Calu3 (cell line): ENCODE data around the gene CYLD. TPM values are rescaled to one million over a fixed set of nuclear protein-coding genes. Genes with fewer than 3 reads are reported as not detected.
A peak's percentile ranks its signal among the peaks of the same experiment; 100 is the strongest.

ENCODE experiments used
- BruUV-seq: library from RNA; stranded (reverse); fragments of 400-500 nt; replicated peaks from 2 replicates; lab custom pipeline; 2021; lab: Mats Ljungman, UMichigan
- CTCF ChIA-PET: fragments of 300-600 bp; sonication (Branson Sonifier 250); formaldehyde crosslinking; loops from one replicate; lab custom pipeline; 2022; ENCODE audit warnings: antibody characterized with exemption; lab: Charles Lee
- DNase-seq: peaks from one replicate; pipeline ENCODE4 v3.0.0; 2022
- H3K27ac Mint-ChIP-seq: one replicate; pipeline ENCODE4 v1.8.0; 2022; ENCODE audit warnings: mixed read lengths; ENCODE audit not compliant: unreplicated experiment
- H3K27me3 Mint-ChIP-seq: one replicate; pipeline ENCODE4 v1.8.0; 2022; ENCODE audit warnings: mixed read lengths; ENCODE audit not compliant: unreplicated experiment
- H3K36me3 Mint-ChIP-seq: one replicate; pipeline ENCODE4 v1.8.0; 2022; ENCODE audit warnings: mild to moderate bottlenecking, moderate library complexity, mixed read lengths; ENCODE audit not compliant: insufficient read depth, unreplicated experiment
- H3K4me1 Mint-ChIP-seq: one replicate; pipeline ENCODE4 v1.8.0; 2022; ENCODE audit warnings: mild to moderate bottlenecking, low read depth, mixed read lengths; ENCODE audit not compliant: unreplicated experiment
- H3K4me3 Mint-ChIP-seq: one replicate; pipeline ENCODE4 v1.8.0; 2022; ENCODE audit warnings: mild to moderate bottlenecking, low read depth, moderate library complexity, mixed read lengths; ENCODE audit not compliant: unreplicated experiment
- H3K9me3 Mint-ChIP-seq: one replicate; pipeline ENCODE4 v1.8.0; 2022; ENCODE audit warnings: low read depth, mixed read lengths; ENCODE audit not compliant: unreplicated experiment
- CTCF ChIP-seq: fragments of 200-600 bp; IDR thresholded peaks from one replicate; pipeline ENCODE4 v1.8.0; 2022; ENCODE audit warnings: antibody characterized with exemption; ENCODE audit not compliant: unreplicated experiment
- intact Hi-C: fragments of 100-400 bp; cut with micrococcal nuclease; formaldehyde crosslinking; loops from one replicate; pipeline ENCODE4 v1.10.0; 2022; ENCODE audit not compliant: unreplicated experiment
- total RNA-seq: library from RNA; stranded (reverse); gene quantifications from 2 replicates; pipeline ENCODE4 v1.2.3, GENCODE V29; 2022

Gene CYLD
- total RNA-seq, 1 experiment from 2014 or later, result 31.8 TPM

GRCh38 chr16:50695017-50696000 is 46.6 kb upstream of the CYLD start:
- CTCF ChIA-PET, result interaction anchor here (0.9 to 1.2 kb wide), 2 partner anchors 24 to 51 kb away, joined by 3 to 4 read pairs; no protein-coding TSS in a partner anchor
- H3K36me3 Mint-ChIP-seq, result no peaks in the 10 kb centered on the region
- BruUV-seq, result no TSS peak
- H3K9me3 Mint-ChIP-seq, result no peaks in the 10 kb centered on the region
- H3K4me3 Mint-ChIP-seq, result no peak overlapping the region
- peaks cover 33% of the 10 kb centered on the region for H3K27me3 Mint-ChIP-seq
- DNase-seq, result no peak
- H3K4me1 Mint-ChIP-seq, result peaks cover 35% of the 10 kb centered on the region
- no peak for TF ChIP-seq CTCF
- intact Hi-C loops, result no loop called here
- H3K27ac Mint-ChIP-seq, result peak overlapping the region; percentile 39

- Mint-ChIP-seq H3K4me1 (peaks cover 37% of the 10 kb centered on the region), H3K27me3 (peaks cover 25% of the 10 kb centered on the region), H3K36me3 (no peaks in the 10 kb centered on the region), H3K9me3 (no peaks in the 10 kb centered on the region), H3K4me3 (no peak overlapping the region), H3K27ac (peak overlapping the region; percentile 39)
- no TSS peak for BruUV-seq
- DNase-seq, result peak; percentile 58
- intact Hi-C loops, result no loop called here
- TF ChIP-seq CTCF, result no peak
- CTCF ChIA-PET, result interaction anchor here (1.1 kb wide), 1 partner anchor 26 kb away, joined by 4 read pairs; no protein-coding TSS in a partner anchor
Observed at GRCh38 chr16:50696126-50696525, 45.8 kb upstream of the CYLD start.

- BruUV-seq, result no TSS peak
- peak; percentile 81 for DNase-seq
- TF ChIP-seq CTCF, result no peak
- H3K27me3 Mint-ChIP-seq, result peaks cover 18% of the 10 kb centered on the region
- H3K27ac Mint-ChIP-seq, result peak overlapping the region; percentile 39
- peaks cover 37% of the 10 kb centered on the region for H3K4me1 Mint-ChIP-seq
- intact Hi-C loops, result no loop called here
- no peaks in the 10 kb centered on the region for H3K9me3 Mint-ChIP-seq
- H3K36me3 Mint-ChIP-seq, result no peaks in the 10 kb centered on the region
- no peak overlapping the region for H3K4me3 Mint-ChIP-seq
- CTCF ChIA-PET, result interaction anchor here (0.5 to 1.1 kb wide), 3 partner anchors 25 to 376 kb away, joined by 3 to 4 read pairs (median 3); no protein-coding TSS in a partner anchor
Observed at GRCh38 chr16:50696575-50697420, 45.1 kb upstream of the CYLD start.

GRCh38 chr16:50697421-50697715 is 44.5 kb upstream of the CYLD start:
- DNase-seq, result no peak
- BruUV-seq, result no TSS peak
- no peak overlapping the region for H3K4me3 Mint-ChIP-seq
- CTCF ChIA-PET, result interaction anchor here (1.0 kb wide), 1 partner anchor 29 kb away, joined by 4 read pairs; no protein-coding TSS in a partner anchor
- no peaks in the 10 kb centered on the region for H3K9me3 Mint-ChIP-seq
- H3K27me3 Mint-ChIP-seq, result peaks cover 13% of the 10 kb centered on the region
- H3K4me1 Mint-ChIP-seq, result peaks cover 37% of the 10 kb centered on the region
- no peaks in the 10 kb centered on the region for H3K36me3 Mint-ChIP-seq
- TF ChIP-seq CTCF, result no peak
- intact Hi-C loops, result no loop called here
- H3K27ac Mint-ChIP-seq, result peak overlapping the region; percentile 37
